Fibroblast of skin of right biceps (primary cell): ENCODE measurements around the gene COPZ1.

Experiments used
- DNase-seq: peaks from one replicate; pipeline ENCODE4 v3.0.0-alpha.2; 2013

COPZ1 gene

DNA sequence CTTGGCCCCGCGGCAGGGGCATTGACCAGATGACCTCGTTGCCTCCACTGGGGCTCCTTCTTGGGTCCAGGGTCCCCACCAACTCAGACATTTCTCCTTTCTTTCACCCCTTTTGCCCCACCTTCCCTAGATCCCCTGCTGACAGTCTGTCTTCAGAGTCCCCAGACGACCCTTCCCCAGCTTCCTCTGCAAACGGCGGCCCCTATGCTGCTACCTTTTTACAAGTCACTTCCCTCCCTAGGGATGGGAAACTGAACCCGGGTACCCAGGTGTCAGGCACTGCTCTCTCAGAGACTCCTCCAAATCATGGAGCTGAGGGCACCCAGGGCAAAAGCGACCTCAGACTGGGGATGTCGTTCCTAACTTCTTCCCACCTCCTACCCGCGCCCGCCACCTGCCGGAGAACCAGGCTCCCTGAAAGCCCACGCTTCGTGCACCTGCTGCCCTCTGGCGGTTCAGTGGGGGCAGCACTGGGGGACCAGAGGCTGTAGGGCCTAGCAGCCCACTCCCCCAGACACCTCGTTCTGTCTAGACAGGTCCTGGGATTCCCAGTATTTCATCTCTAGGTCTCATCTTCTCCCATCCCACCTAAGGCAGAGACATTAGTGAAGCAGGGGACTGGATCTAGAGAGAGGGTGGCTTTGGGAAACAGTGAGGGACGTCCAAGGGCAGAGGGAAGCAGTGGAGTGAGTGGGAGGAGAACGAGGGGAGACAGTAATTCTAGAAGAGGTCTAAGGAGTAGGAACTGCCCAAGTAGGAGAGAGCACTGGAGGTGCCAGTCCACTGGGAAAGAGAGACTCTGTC lies 54.7 kb downstream of the COPZ1 start:
- DNase-seq, result peak; percentile 84

DNA sequence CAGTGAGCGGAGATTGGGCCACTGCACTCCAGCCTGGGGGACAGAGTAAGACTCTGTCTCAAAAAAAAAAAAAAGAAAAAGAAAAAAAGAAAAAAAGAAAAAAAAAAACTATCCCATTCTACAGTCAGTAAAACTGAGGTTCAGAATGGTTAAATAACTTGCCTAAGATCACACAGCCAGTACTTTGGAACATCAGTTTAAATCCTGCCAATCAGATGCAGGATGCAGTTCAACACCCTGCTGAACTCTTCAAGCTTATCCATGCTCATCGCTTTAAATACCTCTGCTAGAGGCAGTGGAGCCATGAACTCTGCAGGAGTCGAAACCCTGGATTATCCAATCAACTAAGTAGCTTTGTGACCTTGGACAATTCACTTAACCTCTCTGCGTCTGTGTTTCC lies 56.2 kb downstream of the COPZ1 start:
- no peak for DNase-seq

DNA sequence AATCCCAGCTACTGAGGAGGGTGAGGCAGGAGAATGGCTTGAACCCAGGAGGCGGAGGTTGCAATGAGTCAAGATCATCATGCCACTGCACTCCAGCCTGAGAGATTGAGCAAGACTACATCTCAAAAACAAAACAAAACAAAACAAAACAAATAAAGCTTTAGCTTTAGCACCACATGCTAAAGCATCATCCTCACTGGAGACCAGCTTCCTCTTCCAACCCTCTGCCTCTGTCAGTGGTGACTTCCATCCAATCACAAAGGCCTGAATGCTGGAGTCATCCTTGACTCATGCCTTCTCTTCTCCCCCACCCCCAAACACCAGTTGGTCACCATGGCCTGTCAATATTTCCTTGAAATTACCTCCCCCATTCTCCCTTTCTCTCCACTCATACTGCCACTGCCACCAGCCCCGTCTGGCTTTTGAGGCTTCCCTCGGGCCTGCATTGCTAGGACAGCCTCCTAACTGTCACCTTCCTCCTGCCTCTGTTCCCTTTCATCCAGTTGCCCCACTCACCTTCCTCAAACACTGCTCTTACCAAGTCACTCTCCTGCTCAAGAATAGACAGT lies 58.2 kb downstream of the COPZ1 start:
- peak; percentile 93 for DNase-seq

DNA sequence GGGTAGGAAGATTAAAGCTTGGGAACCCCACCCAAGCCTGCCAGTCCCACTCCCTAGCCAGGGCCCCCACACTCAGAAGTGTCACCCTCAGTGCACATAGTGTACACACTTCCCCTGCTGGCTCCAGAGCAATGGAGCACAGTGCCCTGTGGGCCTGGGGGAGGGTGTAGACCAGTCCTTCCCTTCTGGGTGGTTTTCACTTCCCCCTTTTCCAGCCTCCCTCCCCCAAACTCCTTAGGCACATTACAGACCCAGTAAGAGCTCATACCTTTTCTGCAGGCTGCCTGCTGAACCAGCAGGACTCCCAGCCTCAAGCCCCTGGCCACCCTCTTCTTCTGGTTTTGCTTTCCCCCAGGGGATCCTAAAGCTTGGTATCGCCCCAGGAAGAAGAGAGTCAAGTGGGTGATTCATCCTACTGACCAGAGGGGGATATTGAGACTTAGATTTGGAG lies 59.7 kb downstream of the COPZ1 start, which contains the start of gene ZNF385A:
Gene ZNF385A (minus strand): TSS at position 143 of the 451 bp plus-strand sequence. CDS start 219 bp downstream, outside the sequence.
- no peak for DNase-seq

GRCh38 chr12:54385251-54385914 lies 60.5 kb downstream of the COPZ1 start:
- DNase-seq, result no peak

DNA sequence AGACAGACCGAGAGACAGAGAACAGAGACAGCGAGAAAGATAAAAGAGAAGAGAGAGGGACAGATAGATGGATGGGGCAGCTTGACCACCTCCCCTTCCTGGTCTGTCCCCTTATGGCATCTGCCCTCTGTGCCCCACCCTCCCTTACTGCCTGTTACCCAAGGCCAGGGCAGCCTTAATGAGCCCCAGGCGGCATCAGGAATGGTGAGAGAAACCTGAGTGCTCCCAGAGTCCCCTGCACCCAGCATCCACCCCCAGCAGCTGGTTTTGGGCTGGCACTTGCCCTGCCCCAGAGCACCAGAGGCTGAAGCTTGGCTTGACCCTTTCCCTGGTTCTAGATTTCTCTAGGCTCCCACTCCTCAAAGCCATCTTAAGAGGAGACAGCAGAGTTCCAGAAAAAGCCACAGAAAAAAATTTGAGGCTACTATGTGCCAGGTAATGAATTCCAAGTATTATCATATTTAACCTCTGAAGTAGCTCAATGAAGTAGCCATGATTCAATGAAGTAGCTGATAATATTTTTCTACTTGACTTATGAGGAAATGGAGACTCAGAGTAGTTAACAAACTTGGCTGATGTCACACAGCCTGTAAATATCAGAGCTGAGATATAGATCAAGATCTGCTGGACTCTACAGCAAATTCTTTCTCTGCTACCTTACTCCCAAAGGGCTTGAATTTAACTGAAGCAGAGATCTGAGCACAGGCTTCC lies 61.6 kb downstream of the COPZ1 start:
- no peak for DNase-seq

DNA sequence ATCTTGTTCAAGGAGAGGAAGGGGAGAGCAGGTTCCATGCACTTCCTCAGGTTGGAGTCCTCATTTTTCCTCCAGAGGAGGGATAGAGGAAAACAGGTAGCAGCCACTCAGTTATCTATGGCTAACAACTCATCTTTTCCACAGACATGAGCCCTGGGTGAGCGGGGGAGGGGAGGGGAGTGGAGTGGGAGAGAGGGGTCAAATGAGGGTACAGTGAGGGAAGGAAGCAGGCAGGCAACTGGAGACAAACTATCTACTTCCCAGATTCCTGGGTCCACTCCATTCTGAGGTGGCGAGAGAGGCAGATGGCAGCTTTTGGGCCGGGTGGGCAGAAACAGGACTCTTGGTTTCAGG lies 62.2 kb downstream of the COPZ1 start:
- DNase-seq, result no peak

DNA sequence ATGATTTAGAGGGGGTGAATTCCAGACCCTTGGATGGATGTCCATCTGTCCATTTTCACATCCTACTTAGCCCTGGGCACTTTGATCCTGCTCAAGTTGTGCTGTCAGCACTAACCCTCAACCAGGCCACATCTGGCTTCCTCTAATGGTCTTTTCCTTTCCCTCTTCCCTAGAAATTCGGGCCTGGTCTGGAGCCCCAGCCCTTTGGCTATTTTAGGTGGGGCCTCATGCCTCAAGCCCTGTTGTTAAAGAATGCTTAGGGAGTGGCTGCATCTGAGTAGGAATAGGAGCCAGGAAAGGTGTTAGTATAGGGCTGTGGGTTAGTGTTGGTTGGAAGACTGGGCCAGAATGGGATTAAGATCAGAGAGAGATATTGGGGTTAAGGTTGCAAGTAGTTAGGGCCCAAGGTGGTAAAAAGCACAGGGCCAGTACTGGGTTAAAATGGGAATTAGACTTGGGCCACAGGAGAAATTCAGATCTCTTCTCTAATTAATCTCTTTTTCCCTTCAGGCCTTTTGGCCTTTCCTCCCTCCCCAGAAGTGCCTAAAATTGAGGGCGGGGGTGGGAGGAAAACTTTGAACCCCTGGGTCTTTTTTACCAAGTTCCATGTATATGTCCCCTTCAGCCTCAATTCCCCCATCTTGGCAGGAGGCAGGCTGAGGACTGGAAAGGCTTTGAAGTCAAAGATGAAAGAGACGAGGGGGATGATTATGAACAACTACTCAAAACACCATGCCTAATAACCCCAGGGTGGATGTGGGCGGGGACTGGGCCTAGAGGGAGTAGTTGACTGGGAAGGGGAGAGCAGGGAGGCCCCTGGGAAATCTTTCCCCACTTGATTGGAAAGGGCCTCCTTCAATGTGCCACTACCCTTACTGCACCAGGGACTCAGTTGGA lies 63.6 kb downstream of the COPZ1 start:
- no peak for DNase-seq

- DNase-seq, result no peak
Observed at GRCh38 chr12:54389134-54389508, 64.2 kb downstream of the COPZ1 start.

- DNase-seq, result no peak
Observed at GRCh38 chr12:54389607-54390175, 64.8 kb downstream of the COPZ1 start.

DNA sequence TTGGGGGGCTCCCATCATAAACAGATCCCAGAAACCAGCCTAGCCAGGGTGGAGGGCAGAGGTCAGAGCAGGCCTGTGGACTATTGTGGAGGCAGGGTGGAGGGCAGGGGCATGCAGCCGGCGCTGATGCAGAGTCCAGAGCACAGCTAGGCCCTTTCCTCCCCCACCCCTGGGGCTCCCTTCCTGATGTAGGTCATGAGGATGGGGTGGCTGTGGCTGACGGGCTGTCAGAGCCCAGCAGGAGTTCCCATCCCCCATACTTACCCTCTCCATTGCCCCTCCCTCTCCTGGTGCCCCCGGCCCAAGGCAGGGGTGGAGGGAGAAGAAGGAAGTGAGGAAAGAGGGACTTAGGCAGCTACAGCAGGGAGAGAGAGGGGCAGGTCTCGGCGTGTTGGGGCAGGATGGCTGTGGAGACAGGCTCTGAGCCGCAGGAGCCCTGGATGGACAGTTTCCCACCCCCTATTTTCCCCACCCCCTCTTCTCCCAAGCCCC lies 65.3 kb downstream of the COPZ1 start:
- no peak for DNase-seq

DNA sequence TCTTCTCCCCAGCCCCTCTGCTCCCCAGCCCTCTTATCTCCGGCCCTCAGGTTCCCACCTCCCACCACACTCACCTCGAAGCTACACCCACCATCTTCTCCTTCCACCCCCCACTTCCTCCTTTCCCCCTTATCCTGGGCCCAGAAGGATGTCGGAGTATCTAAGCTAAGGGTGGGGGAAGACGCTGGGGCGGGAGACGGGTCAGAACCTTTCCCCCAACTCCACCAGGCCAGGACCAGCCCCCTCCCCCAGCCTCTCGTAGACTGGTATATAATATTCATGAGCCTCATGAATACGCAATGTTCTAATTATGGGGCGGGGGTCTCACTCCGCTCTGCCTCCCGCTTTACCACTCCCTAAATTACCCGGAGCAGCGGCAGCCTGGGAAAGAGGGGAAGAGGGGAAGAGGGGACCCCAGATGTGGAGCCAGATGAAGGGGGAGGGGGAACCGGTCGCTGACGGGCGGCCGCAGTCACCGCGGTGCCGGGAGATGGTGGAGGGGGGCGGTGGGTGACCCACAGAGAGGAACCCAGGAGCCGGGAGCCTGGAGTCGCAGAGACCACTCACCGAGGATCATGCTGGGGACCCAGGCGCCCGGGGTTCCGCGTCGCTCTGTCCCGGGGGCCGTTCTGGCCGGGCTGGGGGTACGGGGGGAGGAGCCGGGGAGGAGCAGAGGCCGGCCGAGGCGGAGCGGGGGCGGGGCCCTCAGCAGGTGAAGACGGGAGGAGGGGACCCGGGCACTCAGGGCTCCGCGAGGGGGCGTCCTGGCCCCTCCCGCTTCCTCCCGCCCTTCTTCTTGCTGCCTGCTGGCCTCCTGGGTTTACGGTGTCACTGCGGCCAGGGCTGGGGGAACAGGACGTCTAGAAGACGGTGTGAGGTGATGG lies 66.0 kb downstream of the COPZ1 start:
- DNase-seq, result no peak

DNA sequence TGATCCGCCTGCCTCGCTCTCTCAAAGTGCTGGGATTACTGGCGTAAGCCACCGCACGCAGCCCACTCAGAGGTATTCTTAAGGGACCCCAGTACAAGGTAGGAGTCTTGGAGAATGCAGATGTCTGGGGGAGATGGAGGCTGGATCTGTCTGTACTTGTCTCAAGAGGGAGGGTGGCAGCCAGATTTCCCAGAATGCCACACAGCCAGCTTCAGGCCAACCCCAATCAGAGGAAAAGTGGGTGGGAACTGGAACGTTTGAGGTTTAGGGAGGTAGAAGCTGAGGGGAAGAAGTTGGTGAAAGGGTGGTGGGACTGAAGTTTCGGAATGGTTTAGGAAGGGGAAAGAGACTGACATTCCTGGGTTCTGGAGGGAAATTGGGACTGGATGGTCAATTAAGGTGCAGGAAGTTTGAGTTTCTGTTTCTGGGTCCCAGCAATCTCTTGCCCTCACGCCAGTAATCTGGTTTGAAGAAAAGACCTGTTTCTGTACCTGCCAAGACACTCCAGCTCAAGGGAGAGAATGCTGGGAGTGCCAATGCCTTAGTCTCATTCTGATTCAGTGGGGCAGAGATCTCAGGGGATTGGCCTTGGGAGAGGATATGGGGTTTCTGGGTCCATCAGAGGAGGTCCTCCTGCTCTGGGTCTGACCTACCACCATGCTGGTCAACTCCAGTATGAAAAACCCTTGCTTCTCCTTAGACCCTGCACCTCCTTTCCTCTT lies 67.7 kb downstream of the COPZ1 start:
- no peak for DNase-seq

GRCh38 chr12:54393207-54393609 lies 68.3 kb downstream of the COPZ1 start:
- no peak for DNase-seq

GRCh38 chr12:54393743-54394142 lies 68.8 kb downstream of the COPZ1 start:
- no peak for DNase-seq

GRCh38 chr12:54394281-54394719 lies 69.4 kb downstream of the COPZ1 start:
- peak; percentile 56 for DNase-seq

DNA sequence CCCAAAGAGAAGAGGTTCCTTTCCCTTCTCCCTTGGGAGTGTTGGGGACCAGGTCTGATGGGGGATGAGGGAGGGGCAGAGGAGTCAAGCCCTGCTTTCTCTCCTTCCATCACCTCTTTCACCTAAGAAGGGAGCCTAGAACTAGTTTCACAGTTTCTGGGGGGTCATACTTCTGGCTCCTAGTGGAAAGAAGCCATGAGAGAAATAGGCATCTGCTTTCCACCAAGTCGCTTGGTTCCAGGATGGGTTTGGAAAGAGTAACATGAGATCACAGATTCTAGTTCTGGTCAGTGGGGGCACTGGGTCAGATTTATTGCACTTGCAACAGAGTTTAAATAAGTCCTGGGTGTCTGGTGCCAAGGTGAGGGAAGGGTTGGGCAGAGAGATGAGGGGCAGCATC lies 70.1 kb downstream of the COPZ1 start:
- DNase-seq, result no peak

DNA sequence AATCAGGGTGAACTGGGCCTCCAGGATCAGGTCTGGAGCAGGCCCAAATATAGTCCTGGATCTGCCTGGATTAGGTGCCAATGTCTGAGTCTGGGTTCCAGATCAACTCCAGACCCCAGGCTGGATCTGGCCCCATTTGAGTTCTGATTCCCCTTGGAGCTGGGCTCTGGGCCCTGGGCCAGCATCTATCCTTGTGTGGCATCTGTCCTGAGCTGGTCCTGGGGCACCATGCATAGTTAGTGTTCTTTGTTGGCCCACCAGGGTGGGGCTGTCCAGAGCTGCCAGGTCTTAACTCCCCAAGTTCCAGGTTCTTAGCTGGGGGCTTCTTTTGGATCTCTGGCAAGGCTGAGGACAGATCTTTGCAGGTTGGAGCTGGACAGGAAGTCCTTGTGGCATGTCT lies 70.6 kb downstream of the COPZ1 start:
- no peak for DNase-seq

GRCh38 chr12:54397157-54397556 lies 72.2 kb downstream of the COPZ1 start:
- DNase-seq, result no peak

- no peak for DNase-seq
Observed at GRCh38 chr12:54398218-54398617, 73.3 kb downstream of the COPZ1 start.
